ENCODE results near the gene ZNF646. TPM values are rescaled to one million over a fixed set of nuclear protein-coding genes. Genes with fewer than 3 reads are reported as not detected.
A peak's percentile ranks its signal among the peaks of the same experiment; 100 is the strongest.

The ZNF646 gene
- total and polyA plus RNA-seq, 2 experiments from 2014 or later, result 4.8 to 9.1 TPM

- no peak overlapping the region for H3K4me2 ChIP-seq
- H3K36me3 ChIP-seq (replicated peaks; ENCODE audit: insufficient read depth, low read depth), result no peaks in the 10 kb centered on the region
- peaks cover 18% of the 10 kb centered on the region for H3K79me2 ChIP-seq
- 84% methylated on average over 5 of the region's 5 CpGs for WGBS (ENCODE audit: low lambda C conversion rate, missing lambda C conversion rate)
- TF ChIP-seq CTCF (IDR thresholded peaks at IDR 0.05; ENCODE audit: poor library complexity) (no peak), EZH2 (IDR thresholded peaks at IDR 0.05; ENCODE audit: borderline replicate concordance) (no peak), EZH2phosphoT487 (IDR thresholded peaks at IDR 0.05; ENCODE audit: low read depth, severe bottlenecking, unreplicated experiment) (no peak)
- peak overlapping the region; percentile 69 for H3K27ac ChIP-seq
- no peaks in the 10 kb centered on the region for H3K9me2 ChIP-seq (replicated peaks; ENCODE audit: insufficient read depth)
- no peaks in the 10 kb centered on the region for H3K27me3 ChIP-seq
- no peaks in the 10 kb centered on the region for H4K20me1 ChIP-seq (ENCODE audit: insufficient read depth, poor library complexity, severe bottlenecking)
- no peak overlapping the region for H2AFZ ChIP-seq
- H3K9me3 ChIP-seq (ENCODE audit: low read depth), result no peaks in the 10 kb centered on the region
- DNase-seq (ENCODE audit: low spot score), result peak; percentile 16
- no peak overlapping the region for H3K4me3 ChIP-seq
- peaks cover 8% of the 10 kb centered on the region for H3K4me1 ChIP-seq (ENCODE audit: insufficient read depth)
Measured at GRCh38 chr16:31113121-31114120, 39.2 kb downstream of the ZNF646 start.

GRCh38 chr16:31114468-31114867 lies 40.2 kb downstream of the ZNF646 start:
- H3K27ac ChIP-seq, result peak overlapping the region; percentile 1
- H3K36me3 ChIP-seq (replicated peaks; ENCODE audit: insufficient read depth, low read depth), result no peaks in the 10 kb centered on the region
- no peaks in the 10 kb centered on the region for H3K9me2 ChIP-seq (replicated peaks; ENCODE audit: insufficient read depth)
- H3K4me2 ChIP-seq, result no peak overlapping the region
- H4K20me1 ChIP-seq (ENCODE audit: insufficient read depth, poor library complexity, severe bottlenecking), result no peaks in the 10 kb centered on the region
- H3K4me3 ChIP-seq, result no peak overlapping the region
- H3K79me2 ChIP-seq, result peaks cover 15% of the 10 kb centered on the region
- no peak for DNase-seq (ENCODE audit: low spot score)
- no peaks in the 10 kb centered on the region for H3K9me3 ChIP-seq (ENCODE audit: low read depth)
- H3K4me1 ChIP-seq (ENCODE audit: insufficient read depth), result peaks cover 10% of the 10 kb centered on the region
- no peak for TF ChIP-seq EZH2phosphoT487 (IDR thresholded peaks at IDR 0.05; ENCODE audit: low read depth, severe bottlenecking, unreplicated experiment)
- no peak for TF ChIP-seq EZH2 (IDR thresholded peaks at IDR 0.05; ENCODE audit: borderline replicate concordance)
- TF ChIP-seq CTCF (IDR thresholded peaks at IDR 0.05; ENCODE audit: poor library complexity), result no peak
- no peak overlapping the region for H2AFZ ChIP-seq
- WGBS (ENCODE audit: low lambda C conversion rate, missing lambda C conversion rate), result 87% methylated on average over 8 of the region's 8 CpGs
- H3K27me3 ChIP-seq, result no peaks in the 10 kb centered on the region

GRCh38 chr16:31117384-31118222 lies 43.4 kb downstream of the ZNF646 start, which contains the start of gene KAT8:
TSS of gene KAT8 (plus strand) at chr16:31117664. CDS start at chr16:31117682, 18 bp downstream.
- H3K27ac ChIP-seq, result peak within 1 kb of the TSS; percentile 96
- peak within 1 kb of the TSS; percentile 18 for H2AFZ ChIP-seq
- peaks cover 10% of the 10 kb centered on the region for H3K4me1 ChIP-seq (ENCODE audit: insufficient read depth)
- TF ChIP-seq EZH2phosphoT487 (IDR thresholded peaks at IDR 0.05; ENCODE audit: low read depth, severe bottlenecking, unreplicated experiment), result no peak
- no peak for TF ChIP-seq CTCF (IDR thresholded peaks at IDR 0.05; ENCODE audit: poor library complexity)
- TF ChIP-seq EZH2 (IDR thresholded peaks at IDR 0.05; ENCODE audit: borderline replicate concordance), result no peak
- H3K27me3 ChIP-seq, result no peaks in the 10 kb centered on the region
- H3K4me2 ChIP-seq, result peak within 1 kb of the TSS; percentile 90
- H3K4me3 ChIP-seq, result peak within 1 kb of the TSS; percentile 40
- DNase-seq (ENCODE audit: low spot score), result peak; percentile 100
- H3K9me3 ChIP-seq (ENCODE audit: low read depth), result no peaks in the 10 kb centered on the region
- under 1% methylated on average over 33 of the region's 68 CpGs for WGBS (ENCODE audit: low lambda C conversion rate, missing lambda C conversion rate)
- H3K9me2 ChIP-seq (replicated peaks; ENCODE audit: insufficient read depth), result no peaks in the 10 kb centered on the region
- H3K79me2 ChIP-seq, result peaks cover 29% of the 10 kb centered on the region
- H4K20me1 ChIP-seq (ENCODE audit: insufficient read depth, poor library complexity, severe bottlenecking), result no peaks in the 10 kb centered on the region
- H3K36me3 ChIP-seq (replicated peaks; ENCODE audit: insufficient read depth, low read depth), result no peaks in the 10 kb centered on the region
